Measurements from ENCODE around the gene HUS1B. TPM values are rescaled to one million over a fixed set of nuclear protein-coding genes. Genes with fewer than 3 reads are reported as not detected.

HUS1B gene
- total and polyA plus RNA-seq, 2 of the 13 experiments (the other 11 are each of a cell fraction or from before 2014, with no cell fraction given): 0.18 to 0.40 TPM

DNA sequence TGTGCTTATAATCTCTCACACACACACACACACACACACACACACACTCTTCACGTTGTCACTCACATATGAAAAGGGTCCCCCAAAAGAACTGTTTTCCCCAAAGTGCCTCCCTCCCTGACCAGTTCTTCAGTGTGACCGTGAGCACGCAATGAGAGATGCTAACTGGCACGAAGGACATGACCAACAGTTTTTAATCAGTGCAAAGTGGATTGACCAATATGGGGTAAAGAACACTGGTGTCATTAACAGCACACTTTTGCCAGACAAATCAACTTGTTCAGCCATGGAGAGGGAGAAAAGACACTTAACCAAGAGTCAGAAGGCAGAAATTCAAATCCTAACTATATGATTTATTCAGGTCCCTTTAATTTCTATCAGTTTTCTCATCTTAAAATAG lies 21.0 kb upstream of the HUS1B start:
- H3K79me2 ChIP-seq (ENCODE audit: insufficient read depth, low read length): peaks cover 17% of the 10 kb centered on the region
- FAIRE-seq (no peak), DNase-seq (ENCODE audit: low spot score) (no peak), ATAC-seq (no peak)
- ChIA-PET POLR2A (no interaction called here), CTCF (ENCODE audit: low intra/inter-chr PET ratio, low total read pairs) (no interaction called here)
- no peaks in the 10 kb centered on the region for H3K9me3 ChIP-seq (ENCODE audit: low read length)
- BruUV-seq (replicated peaks): no TSS peak
- no peaks in the 10 kb centered on the region for H4K20me1 ChIP-seq (ENCODE audit: insufficient read depth, low read length)
- no peak overlapping the region for H2AFZ ChIP-seq (ENCODE audit: low read length)
- H3K4me3 ChIP-seq (replicated peaks in 1 of 3; ENCODE audit: insufficient read depth in 1 of 3, low read depth in 2 of 3, low read length in 3 of 3): no peak overlapping the region
- in situ Hi-C loops (cut with HindIII; ENCODE audit: extremely low pct_ligation_motif_present, low pct_unique_long_range_greater_than_20kb) (no loop called here), intact Hi-C loops (cut with micrococcal nuclease; ENCODE audit: unreplicated experiment) (no loop called here)
- no peak overlapping the region for H3K4me2 ChIP-seq (ENCODE audit: low read depth, low read length)
- H3K27me3 ChIP-seq (ENCODE audit: control insufficient read depth in 1 of 2, insufficient read depth in 2 of 2, low read length in 2 of 2): no peaks in the 10 kb centered on the region
- TF ChIP-seq ZFP90 (CRISPR knock-in tag; IDR thresholded peaks at IDR 0.05; ENCODE audit: borderline replicate concordance): no peak
- TF ChIP-seq ZNF557 (CRISPR knock-in tag; IDR thresholded peaks at IDR 0.05): no peak
- TF ChIP-seq ZNF17 (CRISPR knock-in tag; IDR thresholded peaks at IDR 0.05): no peak
- no peak for TF ChIP-seq ZNF33B (CRISPR knock-in tag; IDR thresholded peaks at IDR 0.05)
- no peak for TF ChIP-seq ZFY (CRISPR knock-in tag; IDR thresholded peaks at IDR 0.05)
- TF ChIP-seq, protein P1, sequence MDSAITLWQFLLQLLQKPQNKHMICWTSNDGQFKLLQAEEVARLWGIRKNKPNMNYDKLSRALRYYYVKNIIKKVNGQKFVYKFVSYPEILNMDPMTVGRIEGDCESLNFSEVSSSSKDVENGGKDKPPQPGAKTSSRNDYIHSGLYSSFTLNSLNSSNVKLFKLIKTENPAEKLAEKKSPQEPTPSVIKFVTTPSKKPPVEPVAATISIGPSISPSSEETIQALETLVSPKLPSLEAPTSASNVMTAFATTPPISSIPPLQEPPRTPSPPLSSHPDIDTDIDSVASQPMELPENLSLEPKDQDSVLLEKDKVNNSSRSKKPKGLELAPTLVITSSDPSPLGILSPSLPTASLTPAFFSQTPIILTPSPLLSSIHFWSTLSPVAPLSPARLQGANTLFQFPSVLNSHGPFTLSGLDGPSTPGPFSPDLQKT (CRISPR knock-in tag; IDR thresholded peaks at IDR 0.05; ENCODE audit: borderline replicate concordance): no peak
- no peak for TF ChIP-seq TBX2 (CRISPR knock-in tag; IDR thresholded peaks at IDR 0.05; ENCODE audit: borderline replicate concordance)
- no peak for TF ChIP-seq NAIF1 (CRISPR knock-in tag; IDR thresholded peaks at IDR 0.05; ENCODE audit: borderline replicate concordance)
- no peak for TF ChIP-seq ATRX (CRISPR knock-in tag; IDR thresholded peaks at IDR 0.05; ENCODE audit: borderline replicate concordance)
- TF ChIP-seq ZNF274 (CRISPR knock-in tag; IDR thresholded peaks at IDR 0.05): no peak
- TF ChIP-seq NRL (CRISPR knock-in tag; IDR thresholded peaks at IDR 0.05; ENCODE audit: borderline replicate concordance): no peak
- no peak for TF ChIP-seq RFXANK (CRISPR knock-in tag; IDR thresholded peaks at IDR 0.05)
- no peak for TF ChIP-seq ZNF143 (CRISPR knock-in tag; IDR thresholded peaks at IDR 0.05)
- no peak for TF ChIP-seq HMG20B (CRISPR knock-in tag; conservative IDR thresholded peaks at IDR 0.05)
- TF ChIP-seq EED (CRISPR knock-in tag; IDR thresholded peaks at IDR 0.05): no peak
- TF ChIP-seq ZGPAT (CRISPR knock-in tag; IDR thresholded peaks at IDR 0.05): no peak
- TF ChIP-seq ATM (IDR thresholded peaks at IDR 0.05; ENCODE audit: borderline replicate concordance): no peak
- H3K36me3 ChIP-seq (replicated peaks in 1 of 2; ENCODE audit: control insufficient read depth in 1 of 2, insufficient read depth in 2 of 2, low read length in 2 of 2): no peaks in the 10 kb centered on the region
- no peak overlapping the region for H3K27ac ChIP-seq (ENCODE audit: extremely low read length, insufficient read depth, low read length)
- no peak overlapping the region for H3K9ac ChIP-seq (ENCODE audit: insufficient read depth, low read depth, low read length)
- 99% methylated on average over 4 of the region's 4 CpGs for WGBS (ENCODE audit: low lambda C conversion rate)
- no peaks in the 10 kb centered on the region for H3K4me1 ChIP-seq (ENCODE audit: insufficient read depth, low read length)
